C4-2B (cell line): Measurements from ENCODE around the gene TSPAN6.

Source experiments
- H3K27ac ChIP-seq: fragments of 450-650 bp; 2 replicates; pipeline ENCODE4 v1.5.1; 2017
- CTCF ChIP-seq: fragments of 450-650 bp; conservative IDR thresholded peaks from 2 replicates; pipeline ENCODE4 v1.5.1; 2017; ENCODE audit warnings: mild to moderate bottlenecking
- ZFX ChIP-seq: fragments of 450-650 bp; IDR thresholded peaks from 2 replicates; pipeline ENCODE4 v1.6.1; 2017

Gene TSPAN6

GRCh38 chrX:100625985-100626491 is 10.6 kb downstream of the TSPAN6 start:
- no peak overlapping the region for H3K27ac ChIP-seq
- no peak for TF ChIP-seq CTCF
- no peak for TF ChIP-seq ZFX

- no peak overlapping the region for H3K27ac ChIP-seq
- no peak for TF ChIP-seq CTCF
- TF ChIP-seq ZFX: no peak
Observed at GRCh38 chrX:100623001-100623400, 13.6 kb downstream of the TSPAN6 start.

- TF ChIP-seq ZFX: no peak
- peak; percentile 72 for TF ChIP-seq CTCF
- no peak overlapping the region for H3K27ac ChIP-seq
Observed at GRCh38 chrX:100615005-100615404, 21.6 kb downstream of the TSPAN6 start.

- H3K27ac ChIP-seq: no peak overlapping the region
- TF ChIP-seq CTCF (no peak), ZFX (no peak)
Observed at GRCh38 chrX:100611951-100612350, 24.7 kb downstream of the TSPAN6 start.

- no peak overlapping the region for H3K27ac ChIP-seq
- TF ChIP-seq ZFX (no peak), CTCF (peak; percentile 13)
Observed at GRCh38 chrX:100609591-100609990, 27.0 kb downstream of the TSPAN6 start.

- TF ChIP-seq ZFX (no peak), CTCF (no peak)
- no peak overlapping the region for H3K27ac ChIP-seq
Observed at GRCh38 chrX:100606753-100607152, 29.9 kb downstream of the TSPAN6 start.

- H3K27ac ChIP-seq: no peak overlapping the region
- TF ChIP-seq CTCF (no peak), ZFX (no peak)
Observed at GRCh38 chrX:100600758-100601157, 35.8 kb downstream of the TSPAN6 start.
